Glutamatergic neuron (in vitro differentiated cells): ENCODE data around the gene CROCC2. TPM values are rescaled to one million over a fixed set of nuclear protein-coding genes. Genes with fewer than 3 reads are reported as not detected.
A peak's percentile ranks its signal among the peaks of the same experiment; 100 is the strongest.

Source experiments
- DNase-seq: peaks from one replicate; pipeline ENCODE4 v3.0.0; 2022
- H3K27ac Mint-ChIP-seq: one replicate; pipeline ENCODE4 v1.8.0; 2020; ENCODE audit warnings: mild to moderate bottlenecking, mixed read lengths, inconsistent platforms; ENCODE audit not compliant: unreplicated experiment
- H3K27me3 Mint-ChIP-seq: one replicate; pipeline ENCODE4 v1.8.0; 2020; ENCODE audit warnings: mild to moderate bottlenecking, moderate library complexity, mixed read lengths, inconsistent platforms; ENCODE audit not compliant: unreplicated experiment
- H3K36me3 Mint-ChIP-seq: one replicate; pipeline ENCODE4 v1.8.0; 2020; ENCODE audit warnings: mild to moderate bottlenecking, mixed read lengths, inconsistent platforms; ENCODE audit not compliant: unreplicated experiment
- H3K4me1 Mint-ChIP-seq: one replicate; pipeline ENCODE4 v1.8.0; 2020; ENCODE audit warnings: mild to moderate bottlenecking, low read depth, mixed read lengths, inconsistent platforms; ENCODE audit not compliant: unreplicated experiment
- H3K4me3 Mint-ChIP-seq: one replicate; pipeline ENCODE4 v1.8.0; 2020; ENCODE audit warnings: mild to moderate bottlenecking, mixed read lengths, inconsistent platforms; ENCODE audit not compliant: unreplicated experiment
- H3K9me3 Mint-ChIP-seq: one replicate; pipeline ENCODE4 v1.8.0; 2020; ENCODE audit warnings: mild to moderate bottlenecking, moderate library complexity, mixed read lengths, inconsistent platforms; ENCODE audit not compliant: unreplicated experiment
- CTCF ChIP-seq: fragments of 200-600 bp; sonication (generic); IDR thresholded peaks from one replicate; pipeline ENCODE4 v1.5.0; 2021; ENCODE audit not compliant: partially characterized antibody, unreplicated experiment
- total RNA-seq: library from RNA; stranded (reverse); fragmentation: NEBNext Ultra II Directional; extraction: Animal tissue kit (Norgen Biotek cat#: 25700); gene quantifications from one replicate; pipeline ENCODE4 v1.2.1, GENCODE V29; 2021; ENCODE audit not compliant: unreplicated experiment

Gene CROCC2
- total RNA-seq, 1 donor from 2014 or later = not detected

GRCh38 chr2:240920783-240921231 is 14.7 kb downstream of the CROCC2 start:
- no peaks in the 10 kb centered on the region for H3K36me3 Mint-ChIP-seq
- no peaks in the 10 kb centered on the region for H3K27me3 Mint-ChIP-seq
- DNase-seq = no peak
- no peak overlapping the region for H3K4me3 Mint-ChIP-seq
- no peak overlapping the region for H3K27ac Mint-ChIP-seq
- H3K9me3 Mint-ChIP-seq = peaks cover 1% of the 10 kb centered on the region
- no peak for TF ChIP-seq CTCF
- H3K4me1 Mint-ChIP-seq = peaks cover 3% of the 10 kb centered on the region

- Mint-ChIP-seq H3K4me3 (no peak overlapping the region), H3K9me3 (peaks cover 1% of the 10 kb centered on the region), H3K36me3 (no peaks in the 10 kb centered on the region), H3K27ac (no peak overlapping the region), H3K27me3 (no peaks in the 10 kb centered on the region), H3K4me1 (peaks cover 3% of the 10 kb centered on the region)
- TF ChIP-seq CTCF = no peak
- DNase-seq = no peak
Measured at GRCh38 chr2:240921311-240921994, 15.3 kb downstream of the CROCC2 start.

GRCh38 chr2:240921995-240922244 is 15.8 kb downstream of the CROCC2 start:
- Mint-ChIP-seq H3K36me3 (no peaks in the 10 kb centered on the region), H3K9me3 (peaks cover 1% of the 10 kb centered on the region), H3K27me3 (no peaks in the 10 kb centered on the region), H3K4me3 (no peak overlapping the region), H3K4me1 (peaks cover 3% of the 10 kb centered on the region), H3K27ac (no peak overlapping the region)
- no peak for DNase-seq
- TF ChIP-seq CTCF = no peak

- Mint-ChIP-seq H3K4me3 (no peak overlapping the region), H3K27ac (no peak overlapping the region), H3K9me3 (peaks cover 1% of the 10 kb centered on the region), H3K4me1 (peaks cover 4% of the 10 kb centered on the region), H3K36me3 (no peaks in the 10 kb centered on the region), H3K27me3 (no peaks in the 10 kb centered on the region)
- no peak for DNase-seq
- TF ChIP-seq CTCF = no peak
Measured at GRCh38 chr2:240922245-240922981, 16.3 kb downstream of the CROCC2 start.

- H3K27ac Mint-ChIP-seq = no peak overlapping the region
- TF ChIP-seq CTCF = no peak
- peak; percentile 16 for DNase-seq
- peaks cover 2% of the 10 kb centered on the region for H3K36me3 Mint-ChIP-seq
- no peaks in the 10 kb centered on the region for H3K9me3 Mint-ChIP-seq
- no peak overlapping the region for H3K4me3 Mint-ChIP-seq
- H3K27me3 Mint-ChIP-seq = no peaks in the 10 kb centered on the region
- H3K4me1 Mint-ChIP-seq = peaks cover 4% of the 10 kb centered on the region
Measured at GRCh38 chr2:240922982-240923537, 16.9 kb downstream of the CROCC2 start.
